Fibroblast of lung (primary cell): ENCODE results near the gene ATP11C. TPM values are rescaled to one million over a fixed set of nuclear protein-coding genes. Genes with fewer than 3 reads are reported as not detected.
"Not testable (repeated sequence)": the region's sequence is repeated elsewhere in the genome, so short reads cannot be mapped to it uniquely, and the experiment has no call there.

Experiments used
- DNase-seq, 2 donors: peaks; one replicate each; pipeline versions ENCODE4 v3.0.0 to v3.0.0-alpha.2; 2010; ENCODE audit warnings: low read depth in 2 of 2
- H2AFZ ChIP-seq: 2 replicates; pipeline ENCODE4 v1.5.1; 2012; ENCODE audit warnings: low read length, control low read depth, inconsistent platforms
- H3K27ac ChIP-seq: 2 replicates; pipeline ENCODE4 v1.5.1; 2011; ENCODE audit warnings: low read length, control low read depth; ENCODE audit not compliant: insufficient read depth
- H3K27me3 ChIP-seq: 2 replicates; pipeline ENCODE4 v1.5.1; 2011; ENCODE audit warnings: mild to moderate bottlenecking, low read length; ENCODE audit not compliant: control insufficient read depth, insufficient read depth
- H3K36me3 ChIP-seq: 2 replicates; pipeline ENCODE4 v1.5.1; 2011; ENCODE audit warnings: low read length; ENCODE audit not compliant: control insufficient read depth, insufficient read depth
- H3K4me1 ChIP-seq: 2 replicates; pipeline ENCODE4 v1.5.1; 2011; ENCODE audit warnings: low read length; ENCODE audit not compliant: control insufficient read depth, insufficient read depth; ENCODE audit errors: extremely low read depth
- H3K4me2 ChIP-seq: 2 replicates; pipeline ENCODE4 v1.5.1; 2011; ENCODE audit warnings: low read length, control low read depth; ENCODE audit not compliant: insufficient read depth; ENCODE audit errors: extremely low read depth
- H3K4me3 ChIP-seq, 4 experiments: fragments of 200-600 bp in 1 of 4; sonication (generic) in 1 of 4; replicated peaks in 1 of 4; 2 replicates each; pipeline ENCODE4 v1.5.1; 2011 to 2016; ENCODE audit warnings: low read length in 4 of 4, low read depth in 3 of 4, mild to moderate bottlenecking in 3 of 4, control low read depth in 2 of 4, inconsistent platforms in 1 of 4, mixed read lengths in 1 of 4; ENCODE audit not compliant: insufficient read depth in 1 of 4; ENCODE audit errors: control extremely low read depth in 1 of 4
- H3K79me2 ChIP-seq: 2 replicates; pipeline ENCODE4 v1.5.1; 2012; ENCODE audit warnings: mild to moderate bottlenecking, low read length, inconsistent platforms; ENCODE audit not compliant: control insufficient read depth, insufficient read depth
- H3K9ac ChIP-seq: 2 replicates; pipeline ENCODE4 v1.5.1; 2011; ENCODE audit warnings: mild to moderate bottlenecking, low read length, control low read depth; ENCODE audit not compliant: insufficient read depth
- H3K9me3 ChIP-seq: 2 replicates; pipeline ENCODE4 v1.5.1; 2012; ENCODE audit warnings: low read depth, low read length; ENCODE audit not compliant: control insufficient read depth, insufficient read depth
- H4K20me1 ChIP-seq: 2 replicates; pipeline ENCODE4 v1.5.1; 2011; ENCODE audit warnings: low read length; ENCODE audit not compliant: control insufficient read depth, insufficient read depth; ENCODE audit errors: extremely low read depth
- CTCF ChIP-seq, 2 donors: IDR thresholded peaks in 1 of 2; conservative IDR thresholded peaks in 1 of 2; 1 replicate in 1 of 2; 2 replicates in 1 of 2; pipeline ENCODE4 v1.5.1; 2011 to 2012; ENCODE audit warnings: low read length in 2 of 2, control low read depth in 1 of 2, inconsistent platforms in 1 of 2, low read depth in 1 of 2, mild to moderate bottlenecking in 1 of 2
- EZH2 ChIP-seq: IDR thresholded peaks from 2 replicates; pipeline ENCODE4 v1.5.1; 2012; ENCODE audit warnings: low read length, control low read depth, mild to moderate bottlenecking; ENCODE audit errors: missing control alignments
- polyA plus RNA-seq, 2 donors: library from polyadenylated mRNA; depleted of rRNA in 1 of 2; stranded (reverse) in 1 of 2; unstranded in 1 of 2; fragments of >200 nt; gene quantifications; 2 replicates each; pipeline ENCODE4 v1.2.1, GENCODE V29; 2011 to 2012; ENCODE audit warnings: missing spikeins in 1 of 2
- total RNA-seq: library from RNA; depleted of rRNA; stranded (reverse); fragments of >200 nt; gene quantifications from 2 replicates; pipeline ENCODE4 v1.2.1, GENCODE V29; 2014

The ATP11C gene
- total and polyA plus RNA-seq, 2 donors (not counting 1 experiment from before 2014, with no cell fraction given), result 47.7 to 68.0 TPM

- Histone ChIP-seq H3K4me1 (no peaks in the 10 kb centered on the region), H3K4me2 (no peak overlapping the region), H3K27me3 (no peaks in the 10 kb centered on the region), H3K4me3 (no peak overlapping the region), H2AFZ (no peak overlapping the region), H3K9me3 (no peaks in the 10 kb centered on the region), H3K9ac (no peak overlapping the region), H3K27ac (no peak overlapping the region), H3K79me2 (peaks cover 42% of the 10 kb centered on the region), H3K36me3 (no peaks in the 10 kb centered on the region), H4K20me1 (no peaks in the 10 kb centered on the region)
- DNase-seq, result peak in 1 of 2 donors; percentile 22
- TF ChIP-seq EZH2 (no peak), CTCF (conservative IDR thresholded peaks at IDR 0.05 in 1 of 2, IDR thresholded peaks at IDR 0.05 in 1 of 2; ENCODE audit: low read depth in 1 of 2, low read length in 2 of 2) (no peak)
Measured at GRCh38 chrX:139924696-139925095, 8.2 kb downstream of the ATP11C start.

GRCh38 chrX:139924069-139924695 is 8.7 kb downstream of the ATP11C start:
- no peak for DNase-seq
- Histone ChIP-seq H3K4me2 (no peak overlapping the region), H3K9ac (no peak overlapping the region), H3K27ac (no peak overlapping the region), H3K27me3 (no peaks in the 10 kb centered on the region), H3K4me1 (no peaks in the 10 kb centered on the region), H3K36me3 (no peaks in the 10 kb centered on the region), H3K4me3 (no peak overlapping the region), H3K79me2 (peaks cover 40% of the 10 kb centered on the region), H3K9me3 (no peaks in the 10 kb centered on the region), H2AFZ (no peak overlapping the region), H4K20me1 (no peaks in the 10 kb centered on the region)
- TF ChIP-seq CTCF (conservative IDR thresholded peaks at IDR 0.05 in 1 of 2, IDR thresholded peaks at IDR 0.05 in 1 of 2; ENCODE audit: low read depth in 1 of 2, low read length in 2 of 2) (no peak), EZH2 (no peak)

- H4K20me1 ChIP-seq, DNase-seq, H3K9me3 ChIP-seq, H3K4me2 ChIP-seq, H3K4me3 ChIP-seq, H3K9ac ChIP-seq, H3K4me1 ChIP-seq, H3K27ac ChIP-seq, H2AFZ ChIP-seq, H3K36me3 ChIP-seq, H3K27me3 ChIP-seq: not testable (repeated sequence)
- peaks cover 27% of the 10 kb centered on the region for H3K79me2 ChIP-seq
Measured at GRCh38 chrX:139921142-139921541, 11.7 kb downstream of the ATP11C start.
